GM04503 (cell line): Measurements from ENCODE around the gene NCF4.

Experiments
- DNase-seq: peaks from one replicate; pipeline ENCODE4 v3.0.0-alpha.2; 2012; ENCODE audit warnings: low read depth

NCF4 gene

DNA sequence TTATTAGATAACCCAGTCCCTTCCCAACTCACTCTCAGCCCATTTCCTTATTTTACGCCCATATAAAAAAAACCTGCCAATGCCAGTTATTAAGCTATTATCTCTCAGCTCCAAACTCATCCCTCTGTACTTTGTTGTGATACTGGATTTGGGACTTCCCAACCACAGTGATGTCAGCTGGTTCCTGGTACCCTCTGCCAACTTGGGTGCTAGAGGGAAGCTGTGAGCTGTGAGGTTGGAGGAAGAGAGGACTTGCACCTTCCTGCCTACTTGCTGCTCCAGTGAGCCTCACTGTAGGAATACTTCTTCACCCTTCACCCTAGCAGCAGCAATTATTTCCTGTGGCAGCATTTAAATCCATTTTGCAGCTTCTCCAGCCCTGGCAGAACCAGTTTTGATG lies 33.5 kb downstream of the NCF4 start:
- no peak for DNase-seq

DNA sequence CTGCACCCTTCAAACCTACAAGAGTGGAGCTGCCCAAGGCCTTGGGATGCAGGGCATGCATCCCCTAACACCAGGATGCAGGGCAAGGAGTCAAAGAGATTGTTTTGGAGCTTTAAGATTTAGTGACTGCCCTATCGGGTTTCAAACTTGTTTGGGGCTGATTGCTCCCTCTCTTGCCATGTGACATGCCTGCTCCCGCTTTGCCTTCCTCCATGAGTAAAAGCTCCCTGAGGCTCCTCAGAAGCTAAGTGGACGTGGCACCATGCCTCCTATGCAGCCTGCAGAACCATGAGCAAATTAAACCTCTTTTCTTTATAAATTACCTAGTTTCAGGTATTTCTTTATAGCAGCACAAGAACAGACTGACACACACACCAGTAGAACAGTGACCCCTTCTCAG lies 36.8 kb downstream of the NCF4 start:
- DNase-seq, result no peak

GRCh38 chr22:36898690-36899089 lies 37.9 kb downstream of the NCF4 start:
- DNase-seq, result no peak

- no peak for DNase-seq
Measured at GRCh38 chr22:36899498-36899897, 38.7 kb downstream of the NCF4 start.

- DNase-seq, result no peak
Measured at GRCh38 chr22:36900225-36900624, 39.4 kb downstream of the NCF4 start.

- no peak for DNase-seq
Measured at GRCh38 chr22:36900880-36901279, 40.1 kb downstream of the NCF4 start.

DNA sequence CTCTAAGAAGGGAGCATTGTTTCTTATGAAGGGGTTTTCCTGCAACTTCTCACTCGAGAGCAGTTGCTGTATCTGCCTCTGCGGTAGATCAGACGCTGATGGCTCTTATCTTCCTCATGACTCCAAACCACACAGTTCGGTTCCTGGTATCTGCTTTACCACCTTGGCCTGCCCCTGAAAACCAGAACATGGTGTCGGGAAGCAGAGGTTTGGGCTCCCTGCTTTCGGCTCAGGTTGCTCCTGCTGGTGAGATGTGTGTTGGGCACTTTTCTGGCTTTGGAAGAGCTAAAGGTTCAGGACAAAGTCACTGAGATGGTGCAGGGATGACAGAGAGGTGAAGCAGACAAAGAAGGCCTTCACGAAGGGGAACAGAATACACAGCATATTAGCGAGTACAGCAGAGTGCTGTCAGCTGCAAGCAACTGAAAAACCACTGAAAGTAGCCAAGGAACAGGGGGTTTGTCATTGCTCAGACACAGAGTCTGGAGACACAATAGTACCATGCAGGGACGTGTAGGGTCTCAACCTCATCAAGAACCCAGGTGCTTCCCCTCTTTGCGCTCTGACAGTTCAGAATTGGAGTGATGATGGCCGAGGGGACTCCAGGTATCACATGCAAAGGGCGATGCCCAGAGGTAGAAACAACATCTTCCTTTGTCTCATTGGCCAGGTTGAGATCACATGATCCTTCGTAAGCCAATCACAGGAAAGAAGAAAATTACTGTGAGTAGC lies 40.8 kb downstream of the NCF4 start:
- no peak for DNase-seq

DNA sequence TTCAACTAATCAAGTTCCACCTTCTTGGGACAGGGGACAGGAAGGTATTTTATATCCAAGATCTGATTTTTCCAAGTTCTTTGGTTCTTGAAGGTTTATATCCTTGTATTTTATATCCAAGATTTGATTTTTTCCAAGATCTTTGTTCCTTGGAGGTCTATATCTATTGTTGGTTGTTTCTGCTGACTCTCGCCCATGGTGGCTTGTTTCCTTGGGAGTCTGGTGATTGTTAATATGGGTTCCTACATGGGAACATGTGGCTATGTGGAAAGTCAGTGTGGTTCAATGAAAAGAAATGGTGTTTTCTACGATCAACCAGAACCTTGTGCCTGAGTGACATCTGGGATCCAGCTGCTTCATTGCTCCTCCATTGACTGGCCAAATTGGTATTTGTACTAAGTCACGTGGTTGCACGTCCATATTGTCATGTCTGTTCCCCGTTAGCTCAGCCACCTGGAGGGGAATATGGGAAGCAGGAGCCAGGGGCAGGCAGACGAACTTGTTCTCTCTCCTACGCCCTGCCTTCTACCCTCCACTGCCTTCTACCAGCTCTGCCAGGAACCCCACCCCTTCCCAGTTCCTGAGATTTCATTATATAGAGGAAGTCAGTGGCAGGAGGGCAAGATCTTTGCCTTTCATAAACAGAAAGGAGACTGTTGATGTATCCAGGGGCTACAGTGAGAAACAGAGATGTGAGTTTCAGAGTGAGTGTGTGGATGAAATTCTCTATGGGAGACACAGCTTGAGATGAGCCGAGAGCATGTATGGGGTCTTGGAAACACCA lies 41.5 kb downstream of the NCF4 start:
- DNase-seq, result no peak

DNA sequence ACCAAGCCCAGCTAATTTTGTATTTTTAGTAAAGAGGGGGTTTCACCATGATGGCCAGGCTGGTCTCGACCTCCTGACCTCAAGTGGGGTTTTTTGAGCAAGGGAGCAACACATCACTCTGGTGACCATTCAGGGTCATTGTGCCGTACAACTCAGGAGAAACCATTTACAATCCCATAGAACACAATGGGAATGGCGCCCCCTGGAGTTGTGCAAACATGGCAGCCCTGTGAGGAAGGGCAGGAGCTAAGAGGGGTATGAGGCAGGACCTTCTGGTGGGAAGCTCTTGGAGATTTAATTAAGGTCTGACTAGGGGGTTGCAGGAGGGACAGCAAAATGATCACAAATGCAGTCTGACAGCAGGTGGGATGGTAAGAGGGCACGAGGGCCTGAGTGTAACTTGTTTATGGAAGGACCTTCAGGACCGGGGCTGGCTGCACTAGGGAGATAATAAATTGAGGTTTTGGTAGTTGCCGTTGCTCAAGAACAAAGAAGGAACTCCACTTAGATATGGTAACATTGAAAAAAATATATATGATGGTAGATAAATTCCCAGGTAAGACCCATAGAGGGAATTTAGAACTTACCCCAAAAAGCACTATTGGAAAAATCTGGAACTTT lies 43.6 kb downstream of the NCF4 start:
- no peak for DNase-seq

DNA sequence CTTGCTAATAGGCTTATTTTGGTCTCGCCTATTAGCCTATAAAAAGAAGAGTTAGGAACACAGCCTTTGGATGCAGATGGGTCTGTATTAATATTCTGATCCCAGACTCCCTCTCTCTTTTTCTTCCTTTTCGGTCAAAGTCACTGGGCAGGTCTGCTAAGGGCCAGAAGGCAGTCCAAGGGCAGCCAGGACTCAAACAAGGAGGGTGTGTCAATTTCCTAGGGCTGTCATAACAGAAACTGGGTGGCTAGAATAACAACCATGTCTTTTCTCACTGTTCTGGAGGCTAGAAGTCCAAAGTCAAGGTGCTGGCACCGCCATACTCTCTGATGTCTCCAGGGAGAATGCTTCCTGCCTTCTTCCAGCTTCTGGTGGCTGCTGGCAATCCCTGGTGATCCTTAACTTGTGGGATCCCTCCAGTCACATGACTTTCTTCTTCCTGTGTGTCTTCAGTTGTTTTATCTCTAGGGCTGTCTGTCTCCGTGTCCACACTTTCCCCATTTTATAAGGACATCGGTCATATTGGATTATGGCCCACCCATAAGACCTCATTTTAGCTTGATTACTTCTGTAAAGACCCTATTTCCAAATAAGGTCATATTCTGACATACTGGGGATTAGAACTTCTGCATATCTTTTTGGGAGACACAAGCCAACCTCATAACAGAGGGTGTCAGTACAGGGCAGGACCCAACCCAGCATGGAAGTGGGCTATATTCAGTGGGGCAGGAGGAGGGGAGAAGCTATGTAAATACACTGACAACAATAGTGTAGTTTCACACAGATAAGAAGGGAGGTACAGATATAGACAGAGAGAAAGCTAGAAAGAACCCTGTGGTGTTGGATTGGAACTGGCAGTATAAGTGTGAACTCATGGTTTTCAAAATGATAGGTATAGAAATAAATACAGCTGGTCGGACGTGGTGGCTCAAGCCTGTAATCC lies 46.7 kb downstream of the NCF4 start:
- DNase-seq, result no peak

- peak; percentile 21 for DNase-seq
Measured at GRCh38 chr22:36910461-36910860, 49.7 kb downstream of the NCF4 start.

- peak; percentile 19 for DNase-seq
Measured at GRCh38 chr22:36911887-36912661, 51.3 kb downstream of the NCF4 start.

- no peak for DNase-seq
Measured at GRCh38 chr22:36912694-36913426, 52.1 kb downstream of the NCF4 start.

- no peak for DNase-seq
Measured at GRCh38 chr22:36913427-36914389, 52.9 kb downstream of the NCF4 start, which contains the start of gene CSF2RB. TSS of gene CSF2RB (plus strand) at chr22:36913628. CDS start at chr22:36922208, 8,580 bp downstream.

GRCh38 chr22:36914390-36914752 lies 53.6 kb downstream of the NCF4 start:
- DNase-seq, result no peak

DNA sequence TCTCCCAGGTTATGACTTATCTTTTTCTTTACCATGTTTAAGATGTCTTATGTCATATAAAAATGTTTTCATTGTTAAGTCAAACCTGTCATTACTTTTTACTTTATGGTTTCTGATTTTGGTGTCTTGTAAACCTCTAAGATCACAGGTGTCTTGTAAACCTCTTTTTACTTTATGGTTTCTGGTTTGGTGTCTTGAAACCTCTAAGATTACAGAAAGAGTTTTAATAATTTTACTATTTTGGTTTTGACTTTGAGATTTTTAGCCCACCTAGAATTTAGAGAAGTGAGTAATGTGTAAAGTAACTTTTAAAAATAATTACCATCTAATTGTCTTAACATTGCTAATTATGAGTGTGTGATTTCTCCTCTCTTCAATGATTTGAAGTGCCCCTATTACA lies 55.2 kb downstream of the NCF4 start:
- no peak for DNase-seq

- no peak for DNase-seq
Measured at GRCh38 chr22:36918586-36919284, 57.9 kb downstream of the NCF4 start.

GRCh38 chr22:36921309-36922104 lies 60.7 kb downstream of the NCF4 start:
- no peak for DNase-seq
